Sigmoid colon (tissue), 7 donors: ENCODE measurements around the gene CTXN1. TPM values are rescaled to one million over a fixed set of nuclear protein-coding genes. Genes with fewer than 3 reads are reported as not detected.

Source experiments
- DNase-seq: peaks from one replicate; pipeline ENCODE4 v3.0.0-alpha.2; 2019
- H3K27ac ChIP-seq, 4 donors: fragments of 200-600 bp; sonication (generic); one replicate each; pipeline ENCODE4 v1.5.1; 2016 to 2019; ENCODE audit warnings: mild to moderate bottlenecking in 1 of 4
- H3K27me3 ChIP-seq, 3 donors: fragments of 200-600 bp; sonication (generic); one replicate each; pipeline ENCODE4 v1.5.1; 2019; ENCODE audit warnings: mild to moderate bottlenecking in 1 of 3
- H3K36me3 ChIP-seq, 4 donors: fragments of 200-600 bp; sonication (generic); one replicate each; pipeline ENCODE4 v1.5.1; 2016 to 2019
- H3K4me1 ChIP-seq, 4 donors: fragments of 200-600 bp; sonication (generic); one replicate each; pipeline ENCODE4 v1.5.1; 2017 to 2019
- H3K4me3 ChIP-seq, 4 donors: fragments of 200-600 bp; sonication (generic); one replicate each; pipeline ENCODE4 v1.5.1; 2017 to 2019; ENCODE audit warnings: mild to moderate bottlenecking in 2 of 4, moderate library complexity in 1 of 4
- H3K9me3 ChIP-seq, 4 donors: fragments of 200-600 bp in 3 of 4; sonication (generic) in 3 of 4; one replicate each; pipeline versions ENCODE4 v1.5.1 to v1.6.1; 2013 to 2019
- CTCF ChIP-seq, 4 experiments: fragments of 450-650 bp in 3 of 4; fragments of 200-600 bp in 1 of 4; IDR thresholded peaks; one replicate each; pipeline ENCODE4 v1.5.1; 2016 to 2019; ENCODE audit warnings: antibody characterized with exemption in 4 of 4, mild to moderate bottlenecking in 3 of 4, moderate library complexity in 2 of 4
- EP300 ChIP-seq, 4 donors: sonication (generic); formaldehyde crosslinking; IDR thresholded peaks; one replicate each; pipeline ENCODE4 v1.6.1; 2017; ENCODE audit warnings: antibody characterized with exemption in 4 of 4
- POLR2A ChIP-seq, 2 donors: fragments of 450-650 bp; IDR thresholded peaks; one replicate each; pipeline ENCODE4 v1.6.1; 2016; ENCODE audit warnings: antibody characterized with exemption in 2 of 2, mild to moderate bottlenecking in 2 of 2, moderate library complexity in 2 of 2
- POLR2AphosphoS5 ChIP-seq, 4 donors: sonication (generic); formaldehyde crosslinking; IDR thresholded peaks; one replicate each; pipeline ENCODE4 v1.6.1; 2017; ENCODE audit warnings: antibody characterized with exemption in 4 of 4
- WGBS, 2 donors: extraction: QIAGEN DNeasy Blood & Tissue Kit; methylation state at CpG; one replicate each; pipeline ENCODE4 v1.1.7; 2013; 5-methylcytosine and 5-hydroxymethylcytosine counted together
- intact Hi-C: fragments of 100-400 bp; cut with DNase I; formaldehyde crosslinking; loops from one replicate; pipeline ENCODE4 v1.15.1; 2023
- polyA plus RNA-seq, 3 donors: library from polyadenylated mRNA; stranded (reverse); fragments of 200-250 nt; gene quantifications; one replicate each; pipeline ENCODE4 v1.2.3, GENCODE V29; 2013
- total RNA-seq, 4 donors: library from RNA; depleted of rRNA; stranded (reverse); fragments of >200 nt; gene quantifications; one replicate each; pipeline ENCODE4 v1.1.0, GENCODE V29; 2016
- donor health status: healthy with polysubstance abuse.
- donor health status: Bipolar disorder and iron deficiency.
- donor health status: healthy.

The CTXN1 gene
- total and polyA plus RNA-seq, 7 donors, result 0.60 to 92.2 (median 25.3) TPM

- 92 to 95% methylated on average over 12 of the region's 12 CpGs for whole genome bisulfite sequencing, 2 donors
- peaks cover 42 to 97% (median 50%) of the 10 kb centered on the region in 4 donors for H3K36me3 ChIP-seq
- intact Hi-C loops, result no loop called here
Observed at GRCh38 chr19:7965921-7966665, 40.2 kb upstream of the CTXN1 start.

GRCh38 chr19:7965259-7965841, 39.4 kb upstream of the CTXN1 start:
- intact Hi-C loops, result no loop called here
- 90 to 92% methylated on average over 12 of the region's 12 CpGs for WGBS, 2 donors
- Histone ChIP-seq H3K27ac (no peak overlapping the region), H3K9me3 (no peaks in the 10 kb centered on the region), H3K4me3 (no peak overlapping the region), H3K36me3 (peaks cover 42 to 100% (median 50%) of the 10 kb centered on the region in 4 donors), H3K4me1 (no peaks in the 10 kb centered on the region), H3K27me3 (no peaks in the 10 kb centered on the region)
- TF ChIP-seq POLR2AphosphoS5 (IDR thresholded peaks at IDR 0.05), result no peak
- no peak for TF ChIP-seq POLR2A (IDR thresholded peaks at IDR 0.05)
- DNase-seq, result no peak

More at GRCh38 chr19:7965921-7966665, 40.2 kb upstream of the CTXN1 start:
- no peak for DNase-seq
- Histone ChIP-seq H3K4me1 (no peaks in the 10 kb centered on the region), H3K9me3 (no peaks in the 10 kb centered on the region), H3K27ac (no peak overlapping the region), H3K27me3 (no peaks in the 10 kb centered on the region), H3K4me3 (no peak overlapping the region)
- TF ChIP-seq CTCF (IDR thresholded peaks at IDR 0.05) (no peak), EP300 (IDR thresholded peaks at IDR 0.05) (no peak), POLR2A (IDR thresholded peaks at IDR 0.05) (no peak), POLR2AphosphoS5 (IDR thresholded peaks at IDR 0.05) (no peak)

- H3K9me3 ChIP-seq, result no peaks in the 10 kb centered on the region
- peaks cover 42 to 86% (median 50%) of the 10 kb centered on the region in 4 donors for H3K36me3 ChIP-seq
- WGBS, 2 donors, result 96% methylated on average over 25 of the region's 25 CpGs
- H3K27me3 ChIP-seq, result no peaks in the 10 kb centered on the region
- TF ChIP-seq POLR2AphosphoS5 (IDR thresholded peaks at IDR 0.05) (no peak), POLR2A (IDR thresholded peaks at IDR 0.05) (no peak), CTCF (IDR thresholded peaks at IDR 0.05) (no peak), EP300 (IDR thresholded peaks at IDR 0.05) (no peak)
- no peak overlapping the region for H3K27ac ChIP-seq
- intact Hi-C loops, result no loop called here
- no peaks in the 10 kb centered on the region for H3K4me1 ChIP-seq
- DNase-seq, result no peak
- H3K4me3 ChIP-seq, result no peak overlapping the region
Observed at GRCh38 chr19:7963566-7963965, 37.6 kb upstream of the CTXN1 start.

GRCh38 chr19:7962644-7963268, 36.8 kb upstream of the CTXN1 start:
- peaks cover 36 to 78% (median 46%) of the 10 kb centered on the region in 4 donors for H3K36me3 ChIP-seq
- no peak overlapping the region for H3K4me3 ChIP-seq
- no peaks in the 10 kb centered on the region for H3K4me1 ChIP-seq
- WGBS, 2 donors, result 90 to 91% methylated on average over 22 of the region's 22 CpGs
- intact Hi-C loops, result no loop called here
- no peaks in the 10 kb centered on the region for H3K27me3 ChIP-seq
- H3K27ac ChIP-seq, result no peak overlapping the region
- no peaks in the 10 kb centered on the region for H3K9me3 ChIP-seq
- TF ChIP-seq EP300 (IDR thresholded peaks at IDR 0.05) (no peak), POLR2AphosphoS5 (IDR thresholded peaks at IDR 0.05) (no peak), POLR2A (IDR thresholded peaks at IDR 0.05) (no peak), CTCF (IDR thresholded peaks at IDR 0.05) (no peak)
- DNase-seq, result no peak
